Osteoblast (primary cell): ENCODE results near the gene MACO1. TPM values are rescaled to one million over a fixed set of nuclear protein-coding genes. Genes with fewer than 3 reads are reported as not detected.

Experiments used
- DNase-seq: peaks from one replicate; pipeline ENCODE4 v3.0.0; 2011; ENCODE audit warnings: low spot score, mixed read lengths; ENCODE audit not compliant: insufficient read length; ENCODE audit errors: missing footprints
- H2AFZ ChIP-seq: 2 replicates; pipeline ENCODE4 v1.6.0; 2011; ENCODE audit warnings: mild to moderate bottlenecking, low read length
- H3K27ac ChIP-seq: 2 replicates; pipeline ENCODE4 v1.5.1; 2011; ENCODE audit warnings: mild to moderate bottlenecking, low read depth, low read length, moderate library complexity
- H3K27me3 ChIP-seq: 2 replicates; pipeline ENCODE4 v1.6.0; 2012; ENCODE audit warnings: mild to moderate bottlenecking, control low read depth, inconsistent platforms, low read length, moderate library complexity; ENCODE audit not compliant: insufficient read depth
- H3K36me3 ChIP-seq: 2 replicates; pipeline ENCODE4 v1.5.1; 2011; ENCODE audit warnings: mild to moderate bottlenecking, low read length, control low read depth, moderate library complexity; ENCODE audit not compliant: insufficient read depth
- H3K4me1 ChIP-seq: 2 replicates; pipeline ENCODE4 v1.5.1; 2011; ENCODE audit warnings: mild to moderate bottlenecking, low read length, control low read depth, moderate library complexity; ENCODE audit not compliant: insufficient read depth
- H3K4me2 ChIP-seq: 2 replicates; pipeline ENCODE4 v1.6.0; 2011; ENCODE audit warnings: mild to moderate bottlenecking, low read length; ENCODE audit not compliant: insufficient read depth
- H3K4me3 ChIP-seq: fragments of 200-600 bp; sonication (generic); 3 replicates; pipeline ENCODE4 v1.5.1; 2012; ENCODE audit warnings: mild to moderate bottlenecking, low read length, inconsistent platforms; ENCODE audit not compliant: insufficient read depth
- H3K79me2 ChIP-seq: 2 replicates; pipeline ENCODE4 v1.6.0; 2012; ENCODE audit warnings: mild to moderate bottlenecking, low read length, control low read depth, inconsistent platforms; ENCODE audit not compliant: insufficient read depth
- H3K9me3 ChIP-seq: 2 replicates; pipeline ENCODE4 v1.5.1; 2011; ENCODE audit warnings: low read depth, low read length, control low read depth
- H4K20me1 ChIP-seq: 2 replicates; pipeline ENCODE4 v1.6.0; 2012; ENCODE audit warnings: mild to moderate bottlenecking, low read length, control low read depth; ENCODE audit not compliant: insufficient read depth
- total RNA-seq: library from RNA; depleted of rRNA; stranded (reverse); fragments of >200 nt; gene quantifications from 2 replicates; pipeline ENCODE4 v1.2.3, GENCODE V29; 2012
- TF ChIP-seq, protein P1 (sequence below): IDR thresholded peaks from 2 replicates; pipeline ENCODE4 v1.5.1; 2011; ENCODE audit warnings: mild to moderate bottlenecking, low read depth, low read length, moderate library complexity; ENCODE audit errors: extremely low read depth

The MACO1 gene
- total RNA-seq, 1 donor = 35.5 TPM

DNA sequence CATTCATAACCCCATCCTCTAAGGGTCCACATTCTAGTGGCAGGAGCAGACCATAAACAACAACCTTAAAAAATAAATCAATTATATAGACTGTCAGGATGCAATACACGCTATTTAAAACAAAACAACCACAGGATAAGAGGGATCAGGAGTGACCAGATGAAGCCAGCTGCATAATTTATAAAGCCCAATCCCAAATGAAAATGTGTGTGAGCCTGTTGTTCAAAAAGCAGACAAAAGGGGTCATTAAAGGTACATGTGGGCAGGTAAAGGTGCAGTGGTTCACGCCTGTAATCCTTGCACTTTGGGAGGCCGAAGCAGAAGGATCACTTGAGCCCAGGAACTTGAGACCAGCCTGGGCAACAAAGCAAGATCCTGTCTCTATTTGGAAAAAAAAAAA is 102.3 kb downstream of the MACO1 start:
- TF ChIP-seq, protein P1, sequence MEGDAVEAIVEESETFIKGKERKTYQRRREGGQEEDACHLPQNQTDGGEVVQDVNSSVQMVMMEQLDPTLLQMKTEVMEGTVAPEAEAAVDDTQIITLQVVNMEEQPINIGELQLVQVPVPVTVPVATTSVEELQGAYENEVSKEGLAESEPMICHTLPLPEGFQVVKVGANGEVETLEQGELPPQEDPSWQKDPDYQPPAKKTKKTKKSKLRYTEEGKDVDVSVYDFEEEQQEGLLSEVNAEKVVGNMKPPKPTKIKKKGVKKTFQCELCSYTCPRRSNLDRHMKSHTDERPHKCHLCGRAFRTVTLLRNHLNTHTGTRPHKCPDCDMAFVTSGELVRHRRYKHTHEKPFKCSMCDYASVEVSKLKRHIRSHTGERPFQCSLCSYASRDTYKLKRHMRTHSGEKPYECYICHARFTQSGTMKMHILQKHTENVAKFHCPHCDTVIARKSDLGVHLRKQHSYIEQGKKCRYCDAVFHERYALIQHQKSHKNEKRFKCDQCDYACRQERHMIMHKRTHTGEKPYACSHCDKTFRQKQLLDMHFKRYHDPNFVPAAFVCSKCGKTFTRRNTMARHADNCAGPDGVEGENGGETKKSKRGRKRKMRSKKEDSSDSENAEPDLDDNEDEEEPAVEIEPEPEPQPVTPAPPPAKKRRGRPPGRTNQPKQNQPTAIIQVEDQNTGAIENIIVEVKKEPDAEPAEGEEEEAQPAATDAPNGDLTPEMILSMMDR = no peak
- Histone ChIP-seq H3K9me3 (no peaks in the 10 kb centered on the region), H3K4me2 (no peak overlapping the region), H2AFZ (no peak overlapping the region), H3K27ac (no peak overlapping the region), H4K20me1 (no peaks in the 10 kb centered on the region), H3K36me3 (no peaks in the 10 kb centered on the region), H3K4me1 (peaks cover 3% of the 10 kb centered on the region), H3K79me2 (no peaks in the 10 kb centered on the region), H3K27me3 (peaks cover 9% of the 10 kb centered on the region), H3K4me3 (no peak overlapping the region)
- peak; percentile 64 for DNase-seq

DNA sequence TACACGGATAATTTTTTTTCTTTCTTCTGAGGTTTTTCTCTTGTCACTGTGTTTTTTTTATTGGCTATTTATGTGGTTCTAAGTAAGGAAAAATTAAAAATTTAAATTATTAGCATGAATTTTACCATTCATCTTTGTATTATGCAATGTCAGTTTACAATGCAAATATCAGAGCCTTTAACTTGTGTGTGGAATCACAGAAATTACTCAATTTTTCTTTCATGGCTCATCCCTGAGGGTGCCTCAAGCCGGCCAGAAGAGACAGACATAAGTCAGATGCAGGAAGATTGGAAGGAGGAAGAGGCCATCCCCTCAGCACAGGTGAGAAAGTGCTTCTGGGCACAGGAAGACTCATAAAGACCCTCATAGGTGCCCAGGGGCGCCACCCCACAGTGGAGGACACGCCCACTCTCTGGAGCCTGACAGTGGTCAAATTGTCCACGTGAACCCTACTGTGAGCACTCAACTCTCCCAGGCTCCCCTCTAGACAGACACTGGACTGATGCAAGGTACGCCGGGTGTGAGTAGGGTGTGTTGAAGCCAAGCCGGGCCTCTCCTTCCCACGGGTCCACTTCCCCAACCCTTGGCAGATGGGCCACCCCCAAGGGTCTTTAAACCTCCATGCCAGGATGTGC is 103.2 kb downstream of the MACO1 start:
- Histone ChIP-seq H3K4me3 (no peak overlapping the region), H4K20me1 (no peaks in the 10 kb centered on the region), H3K27me3 (peaks cover 9% of the 10 kb centered on the region), H3K4me1 (peaks cover 3% of the 10 kb centered on the region), H3K4me2 (no peak overlapping the region), H3K27ac (no peak overlapping the region), H3K36me3 (no peaks in the 10 kb centered on the region), H2AFZ (no peak overlapping the region), H3K79me2 (no peaks in the 10 kb centered on the region), H3K9me3 (no peaks in the 10 kb centered on the region)
- TF ChIP-seq, protein P1 = no peak
- DNase-seq = peak; percentile 80

DNA sequence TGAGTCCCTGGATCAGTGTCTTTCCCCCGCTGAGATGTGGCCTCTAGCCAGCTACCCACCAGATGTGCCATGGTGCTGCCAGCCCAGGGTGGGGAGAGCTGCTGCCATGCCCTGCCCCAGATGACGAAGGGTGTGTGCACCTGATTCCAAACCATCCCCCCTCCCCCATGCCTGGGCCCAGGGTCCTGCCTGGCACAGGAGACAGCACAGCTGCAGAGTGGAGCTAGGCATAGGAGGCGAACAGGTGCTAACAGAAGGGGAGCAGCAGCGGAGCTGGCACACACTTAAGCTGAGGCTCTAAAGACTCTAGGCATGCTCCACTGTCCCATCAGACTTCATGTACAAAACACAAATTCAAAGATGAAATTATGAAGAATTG is 103.7 kb downstream of the MACO1 start:
- peak; percentile 47 for DNase-seq
- no peaks in the 10 kb centered on the region for H3K9me3 ChIP-seq
- no peak overlapping the region for H2AFZ ChIP-seq
- peaks cover 9% of the 10 kb centered on the region for H3K27me3 ChIP-seq
- H3K4me1 ChIP-seq = peaks cover 3% of the 10 kb centered on the region
- H3K36me3 ChIP-seq = no peaks in the 10 kb centered on the region
- no peaks in the 10 kb centered on the region for H3K79me2 ChIP-seq
- H3K27ac ChIP-seq = no peak overlapping the region
- H3K4me2 ChIP-seq = no peak overlapping the region
- no peaks in the 10 kb centered on the region for H4K20me1 ChIP-seq
- TF ChIP-seq, protein P1 = no peak
- no peak overlapping the region for H3K4me3 ChIP-seq

DNA sequence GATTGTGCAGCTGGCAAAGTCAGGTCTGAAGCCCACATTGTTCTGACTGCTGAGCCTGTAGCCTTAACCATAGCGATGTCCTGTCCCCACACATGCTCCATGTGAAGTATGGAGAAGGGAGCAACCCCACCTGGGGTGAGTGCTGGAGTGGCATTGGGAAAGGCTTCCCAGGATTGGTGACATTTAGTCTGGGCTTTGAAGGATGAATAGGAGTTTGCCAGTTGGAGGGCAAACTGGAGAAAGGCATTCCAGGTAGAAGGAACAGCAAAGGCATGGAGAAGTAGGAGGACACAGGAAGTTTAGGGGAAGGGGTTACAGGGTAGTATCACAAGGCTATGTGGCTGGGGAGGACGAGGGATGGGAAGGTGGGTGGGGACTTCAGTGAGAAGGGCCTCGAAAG is 105.4 kb downstream of the MACO1 start:
- H3K27me3 ChIP-seq = peaks cover 9% of the 10 kb centered on the region
- no peaks in the 10 kb centered on the region for H4K20me1 ChIP-seq
- no peak overlapping the region for H2AFZ ChIP-seq
- DNase-seq = peak; percentile 54
- H3K27ac ChIP-seq = no peak overlapping the region
- peaks cover 3% of the 10 kb centered on the region for H3K4me1 ChIP-seq
- no peak overlapping the region for H3K4me2 ChIP-seq
- no peaks in the 10 kb centered on the region for H3K9me3 ChIP-seq
- TF ChIP-seq, protein P1 = no peak
- no peaks in the 10 kb centered on the region for H3K36me3 ChIP-seq
- no peaks in the 10 kb centered on the region for H3K79me2 ChIP-seq
- no peak overlapping the region for H3K4me3 ChIP-seq
